K562 (cell line): ENCODE results near the gene STX3. TPM values are rescaled to one million over a fixed set of nuclear protein-coding genes. Genes with fewer than 3 reads are reported as not detected.

ENCODE experiments used
- ATAC-seq: fragments of 200-7000 bp; cut with Tn5 transposase; 3 replicates; pipeline ENCODE4 v1.9.1; 2020; ENCODE audit warnings: moderate library complexity
- BruUV-seq: library from RNA; stranded (reverse); fragments of 400-500 nt; replicated peaks from 2 replicates; lab custom pipeline; 2021; lab: Mats Ljungman, UMichigan
- CTCF ChIA-PET: fragments of 300-600 bp; formaldehyde crosslinking; extraction: SDS; loops from one replicate; lab custom pipeline; 2021; ENCODE audit warnings: low intra/inter-chr PET ratio; lab: Yijun Ruan, JAX
- POLR2A ChIA-PET: fragments of 300-600, 350-650 bp; sonication (Branson Sonifier 250); formaldehyde crosslinking; extraction: SDS; loops from one replicate; lab custom pipeline; 2021; ENCODE audit warnings: antibody characterized with exemption, inconsistent platforms; lab: Yijun Ruan, JAX
- DNase-seq, 4 experiments: peaks; one replicate each; pipeline versions ENCODE4 v3.0.0 to v3.0.0-alpha.2; 2011 to 2018; ENCODE audit warnings: low spot score in 3 of 4, mixed read lengths in 3 of 4; ENCODE audit errors: extremely low read depth in 1 of 4
- FAIRE-seq: peaks from 2 replicates; lab custom pipeline; 2011; peaks lifted over from hg19 to GRCh38; lab: Jason Lieb, UNC
- H2AFZ ChIP-seq: 2 replicates; pipeline ENCODE4 v1.6.0; 2011; ENCODE audit warnings: low read depth, low read length, control low read depth, inconsistent platforms
- H3K27ac ChIP-seq: fragments of 200-600 bp; 3 replicates; pipeline ENCODE4 v1.8.0; 2011; ENCODE audit warnings: low read depth, mild to moderate bottlenecking, control low read depth, inconsistent platforms, low read length, moderate library complexity, mixed read lengths; ENCODE audit errors: extremely low read depth
- H3K27me3 ChIP-seq, 2 experiments: fragments of 300-600 bp in 1 of 2; 2 replicates in 1 of 2; 3 replicates in 1 of 2; pipeline versions ENCODE4 v1.6.0 to v1.8.0; 2011; ENCODE audit warnings: inconsistent platforms in 2 of 2, low read length in 2 of 2, mild to moderate bottlenecking in 1 of 2, mixed read lengths in 1 of 2, moderate library complexity in 1 of 2; ENCODE audit not compliant: control insufficient read depth in 2 of 2, insufficient read depth in 2 of 2
- H3K36me3 ChIP-seq: fragments of 300-600 bp; 3 replicates; pipeline ENCODE4 v1.8.0; 2011; ENCODE audit warnings: mild to moderate bottlenecking, low read length, inconsistent platforms; ENCODE audit not compliant: control insufficient read depth, insufficient read depth
- H3K4me1 ChIP-seq, 2 experiments: fragments of 200-600 bp in 1 of 2; replicated peaks in 1 of 2; 2 replicates in 1 of 2; 3 replicates in 1 of 2; pipeline versions ENCODE4 v1.5.1 to v1.8.0; 2011; ENCODE audit warnings: inconsistent platforms in 2 of 2, low read length in 2 of 2, mild to moderate bottlenecking in 1 of 2, mixed read lengths in 1 of 2, moderate library complexity in 1 of 2; ENCODE audit not compliant: control insufficient read depth in 2 of 2, insufficient read depth in 2 of 2
- H3K4me2 ChIP-seq: 2 replicates; pipeline ENCODE4 v1.6.1; 2011; ENCODE audit warnings: low read length, control low read depth, inconsistent platforms, mixed read lengths; ENCODE audit not compliant: insufficient read depth
- H3K4me3 ChIP-seq: fragments of 200-600 bp; sonication (generic), shearing (Covaris generic); 2 replicates; pipeline ENCODE4 v1.5.1; 2016; ENCODE audit warnings: control low read depth, inconsistent platforms
- H3K79me2 ChIP-seq: fragments of 200-600 bp; 3 replicates; pipeline ENCODE4 v1.8.0; 2011; ENCODE audit warnings: low read length, inconsistent platforms; ENCODE audit not compliant: control insufficient read depth, insufficient read depth
- H3K9ac ChIP-seq, 2 experiments: 2 replicates each; pipeline versions ENCODE4 v1.6.0 to v1.6.1; 2011; ENCODE audit warnings: low read depth in 2 of 2, low read length in 2 of 2, control low read depth in 1 of 2, inconsistent platforms in 1 of 2, mild to moderate bottlenecking in 1 of 2, mixed read lengths in 1 of 2; ENCODE audit not compliant: insufficient read depth in 1 of 2
- H3K9me1 ChIP-seq: one replicate; pipeline ENCODE4 v1.6.0; 2011; ENCODE audit warnings: inconsistent platforms, mild to moderate bottlenecking, low read length, moderate library complexity; ENCODE audit not compliant: control insufficient read depth, insufficient read depth
- H3K9me3 ChIP-seq: replicated peaks from 2 replicates; pipeline ENCODE4 v1.5.1; 2011; ENCODE audit warnings: low read depth, low read length, inconsistent platforms; ENCODE audit not compliant: control insufficient read depth, insufficient read depth
- H4K20me1 ChIP-seq: replicated peaks from 2 replicates; pipeline ENCODE4 v1.6.1; 2011; ENCODE audit warnings: low read length, inconsistent platforms, mixed read lengths; ENCODE audit not compliant: control insufficient read depth, insufficient read depth
- CHCHD3 ChIP-seq: fragments of 250-450 bp; sonication (Bioruptor Pico); IDR thresholded peaks from 2 replicates; pipeline ENCODE4 v2.1.2; 2022; ENCODE audit warnings: mild to moderate bottlenecking
- HNRNPLL ChIP-seq: fragments of 200-400 bp; formaldehyde crosslinking; IDR thresholded peaks from 2 replicates; pipeline ENCODE4 v1.6.1; 2017; ENCODE audit warnings: low read length, low read depth, mild to moderate bottlenecking; ENCODE audit not compliant: poor library complexity, severe bottlenecking
- LARP7 ChIP-seq: fragments of 450-650 bp; IDR thresholded peaks from 2 replicates; pipeline ENCODE4 v1.6.1; 2016
- MEF2A ChIP-seq: IDR thresholded peaks from 2 replicates; pipeline ENCODE4 v1.6.1; 2011; ENCODE audit warnings: low read depth, mild to moderate bottlenecking, low read length, moderate library complexity; ENCODE audit not compliant: control insufficient read depth
- NFE2 ChIP-seq: IDR thresholded peaks from 2 replicates; pipeline ENCODE4 v1.6.1; 2014; ENCODE audit warnings: antibody characterized with exemption, low read depth
- TAL1 ChIP-seq: fragments of 450-650 bp; IDR thresholded peaks from 2 replicates; pipeline ENCODE4 v1.6.1; 2016; ENCODE audit warnings: mild to moderate bottlenecking
- TRIM25 ChIP-seq: fragments of 450-650 bp; IDR thresholded peaks from 2 replicates; pipeline ENCODE4 v1.7.0; 2016; ENCODE audit warnings: borderline replicate concordance
- ZBTB17 ChIP-seq: fragments of 450-650 bp; formaldehyde crosslinking; IDR thresholded peaks from 2 replicates; pipeline ENCODE4 v1.4.0; 2020; ENCODE audit warnings: mild to moderate bottlenecking
- ZEB2 ChIP-seq: fragments of 450-650 bp; IDR thresholded peaks from 2 replicates; pipeline ENCODE4 v1.6.1; 2016
- WGBS: fragments of 100-300 bp; shearing (Covaris generic); methylation state at CpG from one replicate; pipeline ENCODE4 v1.1.6; 2016; ENCODE audit warnings: low coverage, mixed read lengths; ENCODE audit not compliant: insufficient coverage; ENCODE audit errors: missing lambda C conversion rate; 5-methylcytosine and 5-hydroxymethylcytosine counted together
- in situ Hi-C: fragments of 300-500 bp; cut with MboI; formaldehyde crosslinking; loops from 4 replicates; pipeline ENCODE4 v1.15.0; 2018; ENCODE audit warnings: inconsistent platforms, mixed read lengths
- intact Hi-C: fragments of 100-400 bp; cut with micrococcal nuclease; formaldehyde crosslinking; loops from 2 replicates; pipeline ENCODE4 v1.14.2; 2022
- polyA plus RNA-seq, 8 experiments: library from polyadenylated mRNA; depleted of rRNA in 4 of 8; stranded (reverse) in 5 of 8; unstranded in 3 of 8; fragments of >200 nt; fragmentation: Nextera tagmentation in 2 of 8; fragmentation: Illumina TruSeq in 1 of 8; extraction: Ambion mirVana in 2 of 8; extraction: Trizol in 1 of 8; gene quantifications; 2 replicates each; pipeline versions ENCODE4 v1.2.1 to v1.2.3, GENCODE V29; 2011 to 2014; ENCODE audit warnings: inconsistent platforms in 1 of 8, missing spikeins in 1 of 8
- total RNA-seq, 7 experiments: library from RNA; depleted of rRNA in 6 of 7; stranded (reverse); fragments of >200 nt in 6 of 7; fragmentation: Illumina TruSeq in 2 of 7; extraction: Trizol in 2 of 7; gene quantifications; 2 replicates each; pipeline versions ENCODE4 v1.2.1 to v1.2.3, GENCODE V29; 2011 to 2021; ENCODE audit warnings: low replicate concordance in 1 of 7
- TF ChIP-seq, protein P1 (sequence below), 2 experiments: IDR thresholded peaks; 2 replicates each; pipeline ENCODE4 v1.6.1; 2012; ENCODE audit warnings: improper control_type of control experiment in 2 of 2, low read depth in 2 of 2, low read length in 2 of 2, borderline replicate concordance in 1 of 2
- TF ChIP-seq, protein P2 (sequence below): fragments of 450-650 bp; IDR thresholded peaks from 2 replicates; pipeline ENCODE4 v1.6.1; 2017; ENCODE audit warnings: antibody characterized with exemption, mild to moderate bottlenecking
- TF ChIP-seq, protein P3 (sequence below): fragments of 450-650 bp; formaldehyde crosslinking; conservative IDR thresholded peaks from 2 replicates; pipeline ENCODE4 v1.4.0; 2022; ENCODE audit warnings: mild to moderate bottlenecking, missing genetic modification characterization
- TF ChIP-seq, protein P4 (sequence below): fragments of 450-650 bp; formaldehyde crosslinking; IDR thresholded peaks from 2 replicates; pipeline ENCODE4 v1.4.0; 2020; ENCODE audit warnings: mild to moderate bottlenecking

STX3 gene
- total and polyA plus RNA-seq, 9 of the 15 experiments (the other 6 are each of a cell fraction or from before 2014, with no cell fraction given) = 12.0 to 91.6 (median 48.7) TPM

GRCh38 chr11:59713745-59714144 is 41.4 kb upstream of the STX3 start, which contains the start of gene OR10V1:
Gene OR10V1, minus strand, starts transcription at chr11:59713845. Its CDS starts 0 bp downstream, at chr11:59713845.
- H3K36me3 ChIP-seq = no peaks in the 10 kb centered on the region
- no peak for FAIRE-seq
- TF ChIP-seq NFE2 (no peak), MEF2A (no peak), ZEB2 (no peak), LARP7 (no peak), TRIM25 (no peak), TAL1 (no peak), ZBTB17 (CRISPR knock-in tag) (no peak), CHCHD3 (CRISPR knock-in tag) (no peak), HNRNPLL (no peak)
- TF ChIP-seq, protein P1, sequence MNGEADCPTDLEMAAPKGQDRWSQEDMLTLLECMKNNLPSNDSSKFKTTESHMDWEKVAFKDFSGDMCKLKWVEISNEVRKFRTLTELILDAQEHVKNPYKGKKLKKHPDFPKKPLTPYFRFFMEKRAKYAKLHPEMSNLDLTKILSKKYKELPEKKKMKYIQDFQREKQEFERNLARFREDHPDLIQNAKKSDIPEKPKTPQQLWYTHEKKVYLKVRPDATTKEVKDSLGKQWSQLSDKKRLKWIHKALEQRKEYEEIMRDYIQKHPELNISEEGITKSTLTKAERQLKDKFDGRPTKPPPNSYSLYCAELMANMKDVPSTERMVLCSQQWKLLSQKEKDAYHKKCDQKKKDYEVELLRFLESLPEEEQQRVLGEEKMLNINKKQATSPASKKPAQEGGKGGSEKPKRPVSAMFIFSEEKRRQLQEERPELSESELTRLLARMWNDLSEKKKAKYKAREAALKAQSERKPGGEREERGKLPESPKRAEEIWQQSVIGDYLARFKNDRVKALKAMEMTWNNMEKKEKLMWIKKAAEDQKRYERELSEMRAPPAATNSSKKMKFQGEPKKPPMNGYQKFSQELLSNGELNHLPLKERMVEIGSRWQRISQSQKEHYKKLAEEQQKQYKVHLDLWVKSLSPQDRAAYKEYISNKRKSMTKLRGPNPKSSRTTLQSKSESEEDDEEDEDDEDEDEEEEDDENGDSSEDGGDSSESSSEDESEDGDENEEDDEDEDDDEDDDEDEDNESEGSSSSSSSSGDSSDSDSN (IDR thresholded peaks at IDR 0.05; ENCODE audit: borderline replicate concordance in 1 of 2, low read depth in 2 of 2, low read length in 2 of 2) = no peak
- TF ChIP-seq, protein P2, sequence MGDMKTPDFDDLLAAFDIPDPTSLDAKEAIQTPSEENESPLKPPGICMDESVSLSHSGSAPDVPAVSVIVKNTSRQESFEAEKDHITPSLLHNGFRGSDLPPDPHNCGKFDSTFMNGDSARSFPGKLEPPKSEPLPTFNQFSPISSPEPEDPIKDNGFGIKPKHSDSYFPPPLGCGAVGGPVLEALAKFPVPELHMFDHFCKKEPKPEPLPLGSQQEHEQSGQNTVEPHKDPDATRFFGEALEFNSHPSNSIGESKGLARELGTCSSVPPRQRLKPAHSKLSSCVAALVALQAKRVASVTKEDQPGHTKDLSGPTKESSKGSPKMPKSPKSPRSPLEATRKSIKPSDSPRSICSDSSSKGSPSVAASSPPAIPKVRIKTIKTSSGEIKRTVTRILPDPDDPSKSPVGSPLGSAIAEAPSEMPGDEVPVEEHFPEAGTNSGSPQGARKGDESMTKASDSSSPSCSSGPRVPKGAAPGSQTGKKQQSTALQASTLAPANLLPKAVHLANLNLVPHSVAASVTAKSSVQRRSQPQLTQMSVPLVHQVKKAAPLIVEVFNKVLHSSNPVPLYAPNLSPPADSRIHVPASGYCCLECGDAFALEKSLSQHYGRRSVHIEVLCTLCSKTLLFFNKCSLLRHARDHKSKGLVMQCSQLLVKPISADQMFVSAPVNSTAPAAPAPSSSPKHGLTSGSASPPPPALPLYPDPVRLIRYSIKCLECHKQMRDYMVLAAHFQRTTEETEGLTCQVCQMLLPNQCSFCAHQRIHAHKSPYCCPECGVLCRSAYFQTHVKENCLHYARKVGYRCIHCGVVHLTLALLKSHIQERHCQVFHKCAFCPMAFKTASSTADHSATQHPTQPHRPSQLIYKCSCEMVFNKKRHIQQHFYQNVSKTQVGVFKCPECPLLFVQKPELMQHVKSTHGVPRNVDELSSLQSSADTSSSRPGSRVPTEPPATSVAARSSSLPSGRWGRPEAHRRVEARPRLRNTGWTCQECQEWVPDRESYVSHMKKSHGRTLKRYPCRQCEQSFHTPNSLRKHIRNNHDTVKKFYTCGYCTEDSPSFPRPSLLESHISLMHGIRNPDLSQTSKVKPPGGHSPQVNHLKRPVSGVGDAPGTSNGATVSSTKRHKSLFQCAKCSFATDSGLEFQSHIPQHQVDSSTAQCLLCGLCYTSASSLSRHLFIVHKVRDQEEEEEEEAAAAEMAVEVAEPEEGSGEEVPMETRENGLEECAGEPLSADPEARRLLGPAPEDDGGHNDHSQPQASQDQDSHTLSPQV = no peak
- TF ChIP-seq, protein P3, sequence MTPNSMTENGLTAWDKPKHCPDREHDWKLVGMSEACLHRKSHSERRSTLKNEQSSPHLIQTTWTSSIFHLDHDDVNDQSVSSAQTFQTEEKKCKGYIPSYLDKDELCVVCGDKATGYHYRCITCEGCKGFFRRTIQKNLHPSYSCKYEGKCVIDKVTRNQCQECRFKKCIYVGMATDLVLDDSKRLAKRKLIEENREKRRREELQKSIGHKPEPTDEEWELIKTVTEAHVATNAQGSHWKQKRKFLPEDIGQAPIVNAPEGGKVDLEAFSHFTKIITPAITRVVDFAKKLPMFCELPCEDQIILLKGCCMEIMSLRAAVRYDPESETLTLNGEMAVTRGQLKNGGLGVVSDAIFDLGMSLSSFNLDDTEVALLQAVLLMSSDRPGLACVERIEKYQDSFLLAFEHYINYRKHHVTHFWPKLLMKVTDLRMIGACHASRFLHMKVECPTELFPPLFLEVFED = no peak
- TF ChIP-seq, protein P4, sequence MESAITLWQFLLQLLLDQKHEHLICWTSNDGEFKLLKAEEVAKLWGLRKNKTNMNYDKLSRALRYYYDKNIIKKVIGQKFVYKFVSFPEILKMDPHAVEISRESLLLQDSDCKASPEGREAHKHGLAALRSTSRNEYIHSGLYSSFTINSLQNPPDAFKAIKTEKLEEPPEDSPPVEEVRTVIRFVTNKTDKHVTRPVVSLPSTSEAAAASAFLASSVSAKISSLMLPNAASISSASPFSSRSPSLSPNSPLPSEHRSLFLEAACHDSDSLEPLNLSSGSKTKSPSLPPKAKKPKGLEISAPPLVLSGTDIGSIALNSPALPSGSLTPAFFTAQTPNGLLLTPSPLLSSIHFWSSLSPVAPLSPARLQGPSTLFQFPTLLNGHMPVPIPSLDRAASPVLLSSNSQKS (CRISPR knock-in tag) = no peak

More at GRCh38 chr11:59713745-59714144, 41.4 kb upstream of the STX3 start, which contains the start of gene OR10V1:
- 29% methylated on average over 2 of the region's 2 CpGs for WGBS
- intact Hi-C loops = no loop called here
- no peak within 1 kb of the TSS for H2AFZ ChIP-seq
- no peak within 1 kb of the TSS for H3K27ac ChIP-seq
- H3K4me2 ChIP-seq = no peak within 1 kb of the TSS
- no peak for ATAC-seq
- H3K4me1 ChIP-seq = peaks cover 0 to 10% of the 10 kb centered on the region in 2 experiments; a peak in 2 of 5 replicates
- H3K27me3 ChIP-seq = peaks cover 0 to 5% of the 10 kb centered on the region in 2 experiments; a peak in 2 of 5 replicates
- POLR2A ChIA-PET = no interaction called here
- no peak within 1 kb of the TSS for H3K4me3 ChIP-seq
- H3K79me2 ChIP-seq = no peaks in the 10 kb centered on the region
- no peaks in the 10 kb centered on the region for H3K9me1 ChIP-seq
- CTCF ChIA-PET = no interaction called here
- in situ Hi-C loops = no loop called here
- H3K9ac ChIP-seq = no peak within 1 kb of the TSS
- no TSS peak for BruUV-seq
- H4K20me1 ChIP-seq = no peaks in the 10 kb centered on the region
- no peaks in the 10 kb centered on the region for H3K9me3 ChIP-seq
- no peak for DNase-seq
